HepG2 (cell line): ENCODE data around the gene CACNG7. TPM values are rescaled to one million over a fixed set of nuclear protein-coding genes. Genes with fewer than 3 reads are reported as not detected.

ENCODE experiments used
- BORCS8-MEF2B ChIP-seq: sonication (generic); formaldehyde crosslinking; IDR thresholded peaks from 2 replicates; pipeline ENCODE4 v1.8.0; 2022; ENCODE audit warnings: mild to moderate bottlenecking, missing genetic modification reagents
- CBX1 ChIP-seq: IDR thresholded peaks from one replicate; pipeline ENCODE4 v1.6.1; 2016; ENCODE audit warnings: antibody characterized with exemption, low read depth
- DRAP1 ChIP-seq: IDR thresholded peaks from 2 replicates; pipeline ENCODE4 v1.6.1; 2016; ENCODE audit warnings: missing genetic modification reagents, missing compliant biosample characterization
- GABPA ChIP-seq, 2 experiments: IDR thresholded peaks; 2 replicates each; pipeline ENCODE4 v1.6.1; 2011 to 2016; ENCODE audit warnings: low read depth in 2 of 2, low read length in 1 of 2, missing biosample characterization in 1 of 2, missing genetic modification characterization in 1 of 2
- HNRNPUL1 ChIP-seq: fragments of 200-400 bp; formaldehyde crosslinking; IDR thresholded peaks from 2 replicates; pipeline ENCODE4 v1.6.1; 2017; ENCODE audit warnings: low read depth, mild to moderate bottlenecking, low read length, moderate library complexity
- HOXA3 ChIP-seq: sonication (generic); formaldehyde crosslinking; IDR thresholded peaks from 2 replicates; pipeline ENCODE4 v1.5.0; 2020; ENCODE audit warnings: missing genetic modification reagents
- KLF9 ChIP-seq: IDR thresholded peaks from 2 replicates; pipeline ENCODE4 v1.6.1; 2016; ENCODE audit warnings: low read depth
- MTA3 ChIP-seq: sonication (generic); formaldehyde crosslinking; IDR thresholded peaks from 2 replicates; pipeline ENCODE4 v1.4.0; 2020; ENCODE audit warnings: missing genetic modification reagents
- NBN ChIP-seq: fragments of 450-650 bp; conservative IDR thresholded peaks from 2 replicates; pipeline ENCODE4 v1.6.1; 2017
- NCOA5 ChIP-seq: sonication (generic); formaldehyde crosslinking; IDR thresholded peaks from 2 replicates; pipeline ENCODE4 v1.4.0; 2020; ENCODE audit warnings: missing genetic modification reagents
- NFE2L1 ChIP-seq: sonication (generic); formaldehyde crosslinking; IDR thresholded peaks from 2 replicates; pipeline ENCODE4 v1.4.0; 2020; ENCODE audit warnings: missing genetic modification reagents, mild to moderate bottlenecking, borderline replicate concordance
- NFIC ChIP-seq: IDR thresholded peaks from 2 replicates; pipeline ENCODE4 v1.6.1; 2012; ENCODE audit warnings: mild to moderate bottlenecking, low read length, inconsistent platforms
- ONECUT2 ChIP-seq: sonication (generic); formaldehyde crosslinking; IDR thresholded peaks from 2 replicates; pipeline ENCODE4 v1.4.0; 2020; ENCODE audit warnings: missing genetic modification reagents
- POLR2A ChIP-seq, 2 experiments: IDR thresholded peaks; 2 replicates each; pipeline ENCODE4 v1.6.1; 2011; ENCODE audit warnings: low read depth in 2 of 2, low read length in 2 of 2, mild to moderate bottlenecking in 1 of 2, moderate library complexity in 1 of 2; ENCODE audit not compliant: insufficient read depth in 1 of 2
- REL ChIP-seq: sonication (generic); formaldehyde crosslinking; conservative IDR thresholded peaks from 2 replicates; pipeline ENCODE4 v1.8.0; 2022; ENCODE audit warnings: mild to moderate bottlenecking, missing genetic modification reagents, moderate library complexity
- SAFB2 ChIP-seq: sonication (generic); formaldehyde crosslinking; IDR thresholded peaks from 2 replicates; pipeline ENCODE4 v1.5.1; 2020; ENCODE audit warnings: missing genetic modification reagents, low read depth, mild to moderate bottlenecking, borderline replicate concordance
- SETDB1 ChIP-seq: sonication (generic); formaldehyde crosslinking; IDR thresholded peaks from 2 replicates; pipeline ENCODE4 v1.5.1; 2020; ENCODE audit warnings: missing genetic modification reagents, mild to moderate bottlenecking, borderline replicate concordance
- TBX3 ChIP-seq: fragments of 450-650 bp; IDR thresholded peaks from 2 replicates; pipeline ENCODE4 v1.6.1; 2017; ENCODE audit warnings: antibody characterized with exemption, mild to moderate bottlenecking, inconsistent platforms, borderline replicate concordance
- THAP11 ChIP-seq: IDR thresholded peaks from 2 replicates; pipeline ENCODE4 v1.6.1; 2016; ENCODE audit warnings: missing biosample characterization, missing genetic modification reagents
- ZFP36L2 ChIP-seq: sonication (generic); formaldehyde crosslinking; IDR thresholded peaks from 2 replicates; pipeline ENCODE4 v1.4.0; 2020; ENCODE audit warnings: missing genetic modification reagents
- ZHX1 ChIP-seq: sonication (generic); formaldehyde crosslinking; IDR thresholded peaks from 2 replicates; pipeline ENCODE4 v1.8.1; 2022; ENCODE audit warnings: low read depth, mild to moderate bottlenecking, missing genetic modification reagents
- ZNF343 ChIP-seq: sonication (generic); formaldehyde crosslinking; IDR thresholded peaks from 2 replicates; pipeline ENCODE4 v1.4.0; 2020; ENCODE audit warnings: mild to moderate bottlenecking, missing genetic modification reagents
- ZNF558 ChIP-seq: sonication (generic); formaldehyde crosslinking; IDR thresholded peaks from 2 replicates; pipeline ENCODE4 v1.9.0; 2022; ENCODE audit warnings: mild to moderate bottlenecking, missing genetic modification reagents, borderline replicate concordance
- ZNF790 ChIP-seq: sonication (generic); formaldehyde crosslinking; IDR thresholded peaks from 2 replicates; pipeline ENCODE4 v1.8.0; 2022; ENCODE audit warnings: missing genetic modification reagents, mild to moderate bottlenecking, borderline replicate concordance
- polyA plus RNA-seq, 8 experiments: library from polyadenylated mRNA; depleted of rRNA in 3 of 8; stranded (reverse) in 7 of 8; unstranded in 1 of 8; fragments of >200 nt; fragmentation: Illumina TruSeq in 4 of 8; extraction: Trizol in 4 of 8; gene quantifications; 2 replicates each; pipeline versions ENCODE4 v1.2.1 to v1.2.3, GENCODE V29; 2011 to 2016; ENCODE audit warnings: low read depth in 4 of 8, missing spikeins in 1 of 8, mixed read lengths in 1 of 8; ENCODE audit not compliant: insufficient read depth in 1 of 8
- total RNA-seq, 5 experiments: library from RNA; depleted of rRNA; stranded (reverse); fragments of >200 nt; fragmentation: Illumina TruSeq; extraction: Trizol; gene quantifications; 2 replicates each; pipeline ENCODE4 v1.2.3, GENCODE V29; 2016; ENCODE audit warnings: low read depth in 1 of 5
- TF ChIP-seq, protein P1 (sequence below), 2 experiments: sonication (generic) in 1 of 2; formaldehyde crosslinking in 1 of 2; IDR thresholded peaks; 2 replicates each; pipeline versions ENCODE4 v1.5.1 to v1.6.1; 2011 to 2020; ENCODE audit warnings: borderline replicate concordance in 1 of 2, low read depth in 1 of 2, low read length in 1 of 2, mild to moderate bottlenecking in 1 of 2, missing genetic modification reagents in 1 of 2, moderate library complexity in 1 of 2

Gene CACNG7
- total and polyA plus RNA-seq, 2 of the 13 experiments (the other 11 are each of a cell fraction or from before 2014, with no cell fraction given): not detected

- TF ChIP-seq NCOA5 (no peak), ZNF343 (CRISPR knock-in tag) (no peak), NBN (no peak), CBX1 (no peak), DRAP1 (no peak), ZFP36L2 (no peak), BORCS8-MEF2B (no peak), KLF9 (no peak), GABPA (IDR thresholded peaks at IDR 0.05; ENCODE audit: low read depth, low read length) (no peak), GABPA (CRISPR knock-in tag; IDR thresholded peaks at IDR 0.05; ENCODE audit: low read depth) (no peak), NFIC (no peak), ONECUT2 (CRISPR knock-in tag) (no peak), HOXA3 (CRISPR knock-in tag) (no peak), ZNF558 (CRISPR knock-in tag) (no peak), POLR2A (IDR thresholded peaks at IDR 0.05; ENCODE audit: insufficient read depth in 1 of 2, low read depth in 2 of 2, low read length in 2 of 2) (no peak), TBX3 (no peak), ZHX1 (no peak), NFE2L1 (CRISPR knock-in tag) (no peak), REL (CRISPR knock-in tag) (no peak), HNRNPUL1 (no peak), SAFB2 (CRISPR knock-in tag) (0 out of 2 replicates have a peak, but pooled peaks have one; percentile 48), ZNF790 (CRISPR knock-in tag) (no peak), MTA3 (CRISPR knock-in tag) (no peak), THAP11 (CRISPR knock-in tag) (no peak), SETDB1 (no peak)
- TF ChIP-seq, protein P1, sequence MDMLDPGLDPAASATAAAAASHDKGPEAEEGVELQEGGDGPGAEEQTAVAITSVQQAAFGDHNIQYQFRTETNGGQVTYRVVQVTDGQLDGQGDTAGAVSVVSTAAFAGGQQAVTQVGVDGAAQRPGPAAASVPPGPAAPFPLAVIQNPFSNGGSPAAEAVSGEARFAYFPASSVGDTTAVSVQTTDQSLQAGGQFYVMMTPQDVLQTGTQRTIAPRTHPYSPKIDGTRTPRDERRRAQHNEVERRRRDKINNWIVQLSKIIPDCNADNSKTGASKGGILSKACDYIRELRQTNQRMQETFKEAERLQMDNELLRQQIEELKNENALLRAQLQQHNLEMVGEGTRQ (IDR thresholded peaks at IDR 0.05; ENCODE audit: low read depth, low read length): no peak
- TF ChIP-seq, protein P1 (CRISPR knock-in tag; IDR thresholded peaks at IDR 0.05; ENCODE audit: borderline replicate concordance): no peak
Observed at GRCh38 chr19:53881482-53882390, 27.3 kb upstream of the CACNG7 start, which contains the start of gene PRKCG (continued).
